Measurements from ENCODE around the gene ZFHX3. TPM values are rescaled to one million over a fixed set of nuclear protein-coding genes. Genes with fewer than 3 reads are reported as not detected.

The ZFHX3 gene
- total and polyA plus RNA-seq, 10 of the 15 experiments (the other 5 are each of a cell fraction or from before 2014, with no cell fraction given) = 0.68 to 8.6 (median 2.0) TPM

DNA sequence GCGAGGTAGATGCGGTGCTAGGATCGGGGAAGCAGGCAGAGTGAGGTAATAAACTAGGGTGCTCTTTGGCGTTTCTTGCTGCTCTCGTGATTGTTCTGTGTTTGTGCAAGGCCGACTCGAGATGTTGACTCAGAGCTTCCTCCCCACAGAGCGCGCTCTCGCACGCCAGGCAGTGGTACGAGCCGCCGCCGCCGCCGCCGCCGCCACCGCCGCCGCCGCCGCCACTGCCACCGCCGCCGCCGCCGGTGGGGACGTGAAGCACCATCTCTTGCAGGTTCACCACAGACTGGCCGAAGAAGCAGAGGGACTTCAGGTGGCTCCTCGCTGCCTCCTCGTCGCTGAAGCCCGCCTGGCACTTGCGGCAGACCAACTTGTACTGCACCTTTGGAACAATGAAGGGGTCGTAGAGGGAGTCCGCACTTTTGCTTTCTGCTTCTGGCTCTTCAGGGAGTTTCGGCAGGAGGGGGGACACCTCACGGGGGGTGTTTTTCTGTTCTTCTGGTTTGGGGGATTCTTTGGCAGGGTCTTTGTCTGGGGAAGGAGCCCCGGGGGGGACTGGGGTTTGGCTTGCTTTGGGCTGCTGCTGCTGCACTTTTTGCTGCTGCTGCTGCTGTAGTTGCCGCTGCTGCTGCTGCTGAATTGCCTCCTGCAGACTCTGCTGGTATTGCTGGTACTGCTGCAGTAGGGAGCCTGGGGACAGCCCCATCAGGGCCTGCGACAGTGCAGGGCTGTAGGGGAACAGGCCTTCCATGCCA lies 260.2 kb downstream of the ZFHX3 start (continued):
- TF ChIP-seq, protein P1, sequence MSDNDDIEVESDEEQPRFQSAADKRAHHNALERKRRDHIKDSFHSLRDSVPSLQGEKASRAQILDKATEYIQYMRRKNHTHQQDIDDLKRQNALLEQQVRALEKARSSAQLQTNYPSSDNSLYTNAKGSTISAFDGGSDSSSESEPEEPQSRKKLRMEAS (IDR thresholded peaks at IDR 0.05; ENCODE audit: low read depth, low read length) = no peak
- TF ChIP-seq, protein P2, sequence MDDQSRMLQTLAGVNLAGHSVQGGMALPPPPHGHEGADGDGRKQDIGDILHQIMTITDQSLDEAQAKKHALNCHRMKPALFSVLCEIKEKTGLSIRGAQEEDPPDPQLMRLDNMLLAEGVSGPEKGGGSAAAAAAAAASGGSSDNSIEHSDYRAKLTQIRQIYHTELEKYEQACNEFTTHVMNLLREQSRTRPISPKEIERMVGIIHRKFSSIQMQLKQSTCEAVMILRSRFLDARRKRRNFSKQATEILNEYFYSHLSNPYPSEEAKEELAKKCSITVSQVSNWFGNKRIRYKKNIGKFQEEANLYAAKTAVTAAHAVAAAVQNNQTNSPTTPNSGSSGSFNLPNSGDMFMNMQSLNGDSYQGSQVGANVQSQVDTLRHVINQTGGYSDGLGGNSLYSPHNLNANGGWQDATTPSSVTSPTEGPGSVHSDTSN (IDR thresholded peaks at IDR 0.05; ENCODE audit: insufficient replicate concordance, low read depth, low read length) = no peak
- TF ChIP-seq STAT3 (IDR thresholded peaks at IDR 0.05; ENCODE audit: low read depth, low read length) (no peak), SMC3 (IDR thresholded peaks at IDR 0.05; ENCODE audit: borderline replicate concordance, low read length) (no peak), POLR2A (IDR thresholded peaks at IDR 0.05; ENCODE audit: low read depth, low read length) (peak; percentile 69), EED (IDR thresholded peaks at IDR 0.05; ENCODE audit: low read depth) (no peak), RBBP5 (conservative IDR thresholded peaks at IDR 0.05) (no peak), IKZF1 (conservative IDR thresholded peaks at IDR 0.05) (0 out of 2 replicates have a peak, but pooled peaks have one; percentile 29), SMAD1 (IDR thresholded peaks at IDR 0.05; ENCODE audit: low read depth, partially characterized antibody) (no peak), ZBED1 (IDR thresholded peaks at IDR 0.05; ENCODE audit: borderline replicate concordance) (no peak), LARP7 (IDR thresholded peaks at IDR 0.05) (0 out of 2 replicates have a peak, but pooled peaks have one; percentile 40), STAT1 (conservative IDR thresholded peaks at IDR 0.05) (no peak), ETV6 (conservative IDR thresholded peaks at IDR 0.05 in 1 of 2, IDR thresholded peaks at IDR 0.05 in 1 of 2; ENCODE audit: borderline replicate concordance in 1 of 2, low read depth in 1 of 2) (0 out of 4 replicates have a peak, but pooled peaks of 1 of the 2 experiments have one; percentile 15)
- TF ChIP-seq, protein P3, sequence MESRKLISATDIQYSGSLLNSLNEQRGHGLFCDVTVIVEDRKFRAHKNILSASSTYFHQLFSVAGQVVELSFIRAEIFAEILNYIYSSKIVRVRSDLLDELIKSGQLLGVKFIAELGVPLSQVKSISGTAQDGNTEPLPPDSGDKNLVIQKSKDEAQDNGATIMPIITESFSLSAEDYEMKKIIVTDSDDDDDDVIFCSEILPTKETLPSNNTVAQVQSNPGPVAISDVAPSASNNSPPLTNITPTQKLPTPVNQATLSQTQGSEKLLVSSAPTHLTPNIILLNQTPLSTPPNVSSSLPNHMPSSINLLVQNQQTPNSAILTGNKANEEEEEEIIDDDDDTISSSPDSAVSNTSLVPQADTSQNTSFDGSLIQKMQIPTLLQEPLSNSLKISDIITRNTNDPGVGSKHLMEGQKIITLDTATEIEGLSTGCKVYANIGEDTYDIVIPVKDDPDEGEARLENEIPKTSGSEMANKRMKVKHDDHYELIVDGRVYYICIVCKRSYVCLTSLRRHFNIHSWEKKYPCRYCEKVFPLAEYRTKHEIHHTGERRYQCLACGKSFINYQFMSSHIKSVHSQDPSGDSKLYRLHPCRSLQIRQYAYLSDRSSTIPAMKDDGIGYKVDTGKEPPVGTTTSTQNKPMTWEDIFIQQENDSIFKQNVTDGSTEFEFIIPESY (IDR thresholded peaks at IDR 0.05) = no peak
- TF ChIP-seq, protein P4, sequence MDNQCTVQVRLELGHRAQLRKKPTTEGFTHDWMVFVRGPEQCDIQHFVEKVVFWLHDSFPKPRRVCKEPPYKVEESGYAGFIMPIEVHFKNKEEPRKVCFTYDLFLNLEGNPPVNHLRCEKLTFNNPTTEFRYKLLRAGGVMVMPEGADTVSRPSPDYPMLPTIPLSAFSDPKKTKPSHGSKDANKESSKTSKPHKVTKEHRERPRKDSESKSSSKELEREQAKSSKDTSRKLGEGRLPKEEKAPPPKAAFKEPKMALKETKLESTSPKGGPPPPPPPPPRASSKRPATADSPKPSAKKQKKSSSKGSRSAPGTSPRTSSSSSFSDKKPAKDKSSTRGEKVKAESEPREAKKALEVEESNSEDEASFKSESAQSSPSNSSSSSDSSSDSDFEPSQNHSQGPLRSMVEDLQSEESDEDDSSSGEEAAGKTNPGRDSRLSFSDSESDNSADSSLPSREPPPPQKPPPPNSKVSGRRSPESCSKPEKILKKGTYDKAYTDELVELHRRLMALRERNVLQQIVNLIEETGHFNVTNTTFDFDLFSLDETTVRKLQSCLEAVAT (IDR thresholded peaks at IDR 0.05) = no peak
